OCI-LY7 (cell line): ENCODE data around the gene ANKRD37. TPM values are rescaled to one million over a fixed set of nuclear protein-coding genes. Genes with fewer than 3 reads are reported as not detected.

ENCODE experiments used
- BruUV-seq: library from RNA; stranded (reverse); fragments of 400-500 nt; replicated peaks from 2 replicates; lab custom pipeline; 2021; lab: Mats Ljungman, UMichigan
- CTCF ChIA-PET: fragments of 300-600 bp; sonication (Branson Sonifier 250); formaldehyde crosslinking; loops from one replicate; lab custom pipeline; 2022; ENCODE audit warnings: antibody characterized with exemption; ENCODE audit not compliant: unreplicated experiment; lab: Charles Lee
- POLR2A ChIA-PET: fragments of 300-600 bp; sonication (Branson Sonifier 250); formaldehyde crosslinking; loops from one replicate; lab custom pipeline; 2022; ENCODE audit warnings: antibody characterized with exemption; lab: Charles Lee
- DNase-seq: peaks from one replicate; pipeline ENCODE4 v3.0.0-alpha.2; 2015; ENCODE audit warnings: low spot score
- H2AFZ ChIP-seq: fragments of 200-600 bp; sonication (generic), shearing (Covaris generic); 2 replicates; pipeline ENCODE4 v1.6.1; 2014; ENCODE audit warnings: mild to moderate bottlenecking, antibody characterized with exemption, low read length, moderate library complexity
- H3K27ac ChIP-seq: fragments of 200-600 bp; sonication (generic); 2 replicates; pipeline ENCODE4 v1.5.1; 2014; ENCODE audit warnings: mixed run types, low read depth, mild to moderate bottlenecking, moderate library complexity, low read length, inconsistent platforms; ENCODE audit not compliant: poor library complexity, severe bottlenecking
- H3K36me3 ChIP-seq: fragments of 200-600 bp; sonication (generic); 2 replicates; pipeline ENCODE4 v1.6.1; 2014; ENCODE audit warnings: mild to moderate bottlenecking, antibody characterized with exemption, low read length, moderate library complexity, mixed read lengths; ENCODE audit not compliant: insufficient read depth
- H3K4me1 ChIP-seq: fragments of 200-600 bp; sonication (generic); 2 replicates; pipeline ENCODE4 v1.5.1; 2014; ENCODE audit warnings: mild to moderate bottlenecking, low read length; ENCODE audit not compliant: insufficient read depth, poor library complexity, severe bottlenecking
- H3K4me2 ChIP-seq: fragments of 200-600 bp; sonication (generic); 2 replicates; pipeline ENCODE4 v1.6.1; 2014; ENCODE audit warnings: mild to moderate bottlenecking, low read length
- H3K4me3 ChIP-seq: fragments of 200-600 bp; sonication (generic); 2 replicates; pipeline ENCODE4 v1.5.1; 2014; ENCODE audit warnings: mild to moderate bottlenecking, low read depth, low read length; ENCODE audit not compliant: poor library complexity, severe bottlenecking
- H3K79me2 ChIP-seq: fragments of 200-600 bp; sonication (generic); 2 replicates; pipeline ENCODE4 v1.6.1; 2016; ENCODE audit warnings: low read depth, mild to moderate bottlenecking, low read length, moderate library complexity, mixed read lengths; ENCODE audit not compliant: insufficient read depth
- H3K9me2 ChIP-seq: fragments of 200-600 bp; sonication (generic); 2 replicates; pipeline ENCODE4 v1.6.1; 2016; ENCODE audit warnings: mild to moderate bottlenecking, low read length, mixed read lengths; ENCODE audit not compliant: insufficient read depth
- H3K9me3 ChIP-seq: fragments of 200-600 bp; sonication (generic); 2 replicates; pipeline ENCODE4 v1.6.1; 2014; ENCODE audit warnings: mild to moderate bottlenecking, mixed run types, low read length, mixed read lengths
- H4K20me1 ChIP-seq: fragments of 200-600 bp; sonication (generic); 2 replicates; pipeline ENCODE4 v1.6.1; 2014; ENCODE audit warnings: mild to moderate bottlenecking, antibody characterized with exemption, low read length, moderate library complexity, mixed read lengths; ENCODE audit not compliant: insufficient read depth
- CTCF ChIP-seq: fragments of 200-600 bp; sonication (generic); conservative IDR thresholded peaks from 2 replicates; pipeline ENCODE4 v1.5.1; 2014; ENCODE audit warnings: mild to moderate bottlenecking, antibody characterized with exemption, low read length, moderate library complexity, mixed read lengths
- EZH2phosphoT487 ChIP-seq: fragments of 200-600 bp; sonication (generic); IDR thresholded peaks from 2 replicates; pipeline ENCODE4 v1.6.1; 2018; ENCODE audit warnings: low read depth, borderline replicate concordance, mild to moderate bottlenecking, mixed run types, antibody characterized with exemption, low read length, moderate library complexity, mixed read lengths
- intact Hi-C: fragments of 100-400 bp; cut with micrococcal nuclease; formaldehyde crosslinking; loops from one replicate; pipeline ENCODE4 v1.10.0; 2022; ENCODE audit not compliant: unreplicated experiment
- total RNA-seq, 2 experiments: library from RNA; depleted of rRNA in 1 of 2; stranded (reverse); fragments of >200 nt in 1 of 2; shearing (Covaris generic) in 1 of 2; gene quantifications; 2 replicates each; pipeline ENCODE4 v1.2.3, GENCODE V29; 2014 to 2022

The ANKRD37 gene
- total RNA-seq, 2 experiments from 2014 or later: 3.8 to 14.1 TPM

- no peaks in the 10 kb centered on the region for H3K79me2 ChIP-seq
- no TSS peak for BruUV-seq
These were observed 26.2 kb upstream of the ANKRD37 start for GRCh38 chr4:185370268-185370949.

GRCh38 chr4:185371702-185372101 lies 24.9 kb upstream of the ANKRD37 start:
- DNase-seq: no peak
- H3K27ac ChIP-seq: no peak overlapping the region
- H4K20me1 ChIP-seq: no peaks in the 10 kb centered on the region
- H3K4me2 ChIP-seq: no peak overlapping the region
- CTCF ChIA-PET: no interaction called here
- H3K9me2 ChIP-seq: no peaks in the 10 kb centered on the region
- no peak overlapping the region for H2AFZ ChIP-seq
- H3K4me1 ChIP-seq: no peaks in the 10 kb centered on the region
- no TSS peak for BruUV-seq
- TF ChIP-seq EZH2phosphoT487 (no peak), CTCF (no peak)
- H3K4me3 ChIP-seq: no peak overlapping the region
- H3K79me2 ChIP-seq: no peaks in the 10 kb centered on the region
- H3K36me3 ChIP-seq: peaks cover 3% of the 10 kb centered on the region; the same call in 1 of the 2 replicates
- H3K9me3 ChIP-seq: no peaks in the 10 kb centered on the region
- POLR2A ChIA-PET: interaction anchor here (0.7 to 1.6 kb wide), 2 partner anchors 13 to 45 kb away, joined by 3 to 5 read pairs; no protein-coding TSS in a partner anchor
- intact Hi-C loops: no loop called here

More at GRCh38 chr4:185370268-185370949, 26.2 kb upstream of the ANKRD37 start:
- H3K4me2 ChIP-seq: no peak overlapping the region
- no peak overlapping the region for H3K4me3 ChIP-seq
- H3K9me2 ChIP-seq: no peaks in the 10 kb centered on the region
- POLR2A ChIA-PET: interaction anchor here (1.2 kb wide), 1 partner anchor 30 kb away, joined by 3 read pairs; no protein-coding TSS in a partner anchor
- no peak for TF ChIP-seq EZH2phosphoT487
- TF ChIP-seq CTCF: no peak
- H3K9me3 ChIP-seq: no peaks in the 10 kb centered on the region
- H2AFZ ChIP-seq: no peak overlapping the region
- H3K27ac ChIP-seq: no peak overlapping the region
- peaks cover 10% of the 10 kb centered on the region; the same call in 1 of the 2 replicates for H3K36me3 ChIP-seq
- DNase-seq: no peak
- intact Hi-C loops: no loop called here
- no peaks in the 10 kb centered on the region for H3K4me1 ChIP-seq
- H4K20me1 ChIP-seq: no peaks in the 10 kb centered on the region
- CTCF ChIA-PET: no interaction called here

GRCh38 chr4:185374027-185374426 lies 22.6 kb upstream of the ANKRD37 start:
- Histone ChIP-seq H3K9me3 (no peaks in the 10 kb centered on the region), H3K27ac (no peak overlapping the region), H3K4me3 (no peak overlapping the region), H3K9me2 (no peaks in the 10 kb centered on the region), H2AFZ (no peak overlapping the region), H3K36me3 (peaks cover 4% of the 10 kb centered on the region; the same call in 1 of the 2 replicates), H4K20me1 (no peaks in the 10 kb centered on the region), H3K79me2 (no peaks in the 10 kb centered on the region), H3K4me2 (no peak overlapping the region), H3K4me1 (no peaks in the 10 kb centered on the region)
- BruUV-seq: no TSS peak
- DNase-seq: no peak
- intact Hi-C loops: no loop called here
- ChIA-PET CTCF (no interaction called here), POLR2A (interaction anchor here (0.6 kb wide), 1 partner anchor 32 kb away, joined by 3 read pairs; no protein-coding TSS in a partner anchor)
- no peak for TF ChIP-seq CTCF
- TF ChIP-seq EZH2phosphoT487: no peak
